Hippocampal formation (tissue), 2 donors: Measurements from ENCODE around the gene SMAD6.

ENCODE experiments used
- DNase-seq, 2 donors: peaks; one replicate each; lab custom pipeline; 2025; lab: John Stamatoyannopoulos, UW

The SMAD6 gene

DNA sequence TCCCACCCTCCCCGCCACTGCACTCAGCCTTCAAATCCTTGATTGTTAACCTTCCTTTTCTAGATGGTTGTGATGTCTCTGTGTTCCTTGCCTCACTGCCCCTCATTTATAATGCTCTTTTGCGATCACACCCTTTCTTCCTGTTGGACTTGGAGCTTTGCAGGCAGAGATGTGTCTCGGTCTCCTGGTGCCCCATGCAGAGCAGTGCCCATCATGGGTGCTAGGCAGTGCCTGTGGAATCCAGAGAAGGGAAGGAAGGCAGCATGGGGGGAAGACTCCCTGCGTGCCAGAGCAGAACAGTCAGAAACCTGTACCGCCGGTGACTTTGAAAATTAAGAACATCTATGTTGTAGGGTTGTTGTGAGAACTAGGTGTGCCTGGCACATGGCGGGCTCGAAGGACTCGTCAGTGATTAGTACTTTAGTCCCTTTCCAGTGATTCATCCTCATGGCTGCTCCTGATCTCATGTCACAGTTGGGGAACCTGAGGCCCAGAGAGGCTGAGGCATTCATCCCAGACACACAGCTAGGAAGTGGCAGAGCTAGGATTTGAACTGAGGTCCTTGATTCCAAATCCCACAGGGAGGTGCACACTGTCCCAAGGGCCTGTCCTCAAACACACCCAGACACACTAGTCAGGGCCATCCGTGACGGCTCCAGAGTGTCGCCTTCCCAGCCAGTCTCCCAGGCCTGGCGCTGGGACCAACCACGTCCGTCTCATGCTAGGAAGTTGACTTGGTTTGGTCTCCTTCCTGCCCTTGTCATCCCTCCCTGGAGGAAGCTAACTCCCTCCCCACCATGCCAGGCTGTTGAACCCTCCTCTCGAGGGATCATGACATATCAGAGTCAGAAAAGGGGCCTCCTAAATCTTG lies 58.3 kb downstream of the SMAD6 start:
- no peak for DNase-seq

DNA sequence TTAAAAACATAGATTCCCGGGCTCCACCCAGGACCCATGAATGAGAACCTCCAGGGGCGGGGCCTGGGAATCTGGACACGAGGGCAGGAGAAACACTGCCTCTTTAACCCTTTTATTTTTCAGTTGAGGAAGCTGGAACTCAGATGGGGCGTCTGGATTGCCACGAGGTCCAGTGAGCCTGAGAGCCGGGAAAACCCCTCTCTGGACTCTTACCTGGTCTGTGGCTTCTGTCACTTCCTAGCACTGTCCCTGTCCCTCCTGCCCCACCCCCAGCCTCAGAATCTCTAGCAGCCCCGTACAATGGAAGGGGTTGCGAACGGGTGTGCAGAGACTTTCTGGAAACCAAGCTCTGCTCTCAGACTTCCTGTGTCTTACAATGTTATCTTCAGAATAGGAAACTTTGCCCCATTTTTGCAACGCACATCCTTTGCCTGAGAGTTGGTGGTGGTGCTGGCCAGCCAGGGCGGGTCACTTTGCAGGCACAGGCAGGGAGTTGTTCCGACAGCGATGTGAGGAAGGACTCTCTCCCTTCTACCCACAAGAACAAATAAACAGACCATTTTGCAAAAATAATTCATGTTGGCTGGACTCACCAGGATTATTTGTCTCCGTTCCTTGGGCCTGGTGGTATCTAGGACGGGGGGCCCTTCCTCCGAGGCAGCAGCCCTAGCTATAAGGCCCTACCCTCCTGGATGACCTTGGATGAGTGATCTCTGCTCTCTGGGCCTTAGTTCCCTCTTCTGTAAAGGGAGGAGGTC lies 59.1 kb downstream of the SMAD6 start:
- no peak for DNase-seq

DNA sequence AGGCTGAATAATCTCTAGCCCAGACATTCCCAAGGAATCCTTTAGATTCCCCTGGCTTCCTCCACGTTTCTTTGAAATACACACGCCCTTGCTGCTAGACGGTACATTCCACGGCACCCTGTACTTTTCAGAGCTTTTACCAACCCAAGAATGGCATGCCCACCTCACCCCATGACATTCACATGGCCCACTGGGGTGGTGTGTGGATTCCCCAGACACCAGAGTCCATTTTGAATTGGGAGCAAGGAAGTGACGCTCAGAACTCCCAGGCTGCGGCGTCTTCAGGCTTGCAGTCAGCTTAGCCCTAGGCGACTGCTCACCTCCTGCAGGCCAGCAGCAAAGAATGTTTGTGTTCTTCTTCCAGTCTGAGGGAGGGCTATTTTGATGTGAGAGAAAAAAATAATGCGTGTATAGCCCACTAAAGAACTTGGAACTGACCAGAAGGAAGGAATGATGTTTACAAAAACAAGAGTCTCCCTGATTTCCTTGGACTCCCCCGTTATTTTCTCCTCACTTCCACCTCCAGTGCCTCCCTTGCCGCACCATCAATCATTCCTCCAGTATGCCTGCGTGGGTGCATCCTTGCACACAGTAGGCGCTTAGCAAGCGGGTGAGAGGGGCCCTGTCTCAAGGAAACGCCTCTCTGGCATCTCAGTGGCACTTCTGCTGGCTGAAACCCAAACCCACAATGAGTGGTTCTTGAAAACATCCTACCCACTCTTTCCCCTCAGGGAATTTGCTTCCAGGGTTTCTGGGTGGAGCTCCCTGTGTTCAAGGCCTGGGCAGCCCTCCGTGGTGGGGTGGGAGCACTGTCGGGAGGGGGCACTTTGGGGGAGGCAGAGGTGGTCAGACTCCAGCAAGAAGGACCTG lies 59.9 kb downstream of the SMAD6 start:
- DNase-seq, result no peak

DNA sequence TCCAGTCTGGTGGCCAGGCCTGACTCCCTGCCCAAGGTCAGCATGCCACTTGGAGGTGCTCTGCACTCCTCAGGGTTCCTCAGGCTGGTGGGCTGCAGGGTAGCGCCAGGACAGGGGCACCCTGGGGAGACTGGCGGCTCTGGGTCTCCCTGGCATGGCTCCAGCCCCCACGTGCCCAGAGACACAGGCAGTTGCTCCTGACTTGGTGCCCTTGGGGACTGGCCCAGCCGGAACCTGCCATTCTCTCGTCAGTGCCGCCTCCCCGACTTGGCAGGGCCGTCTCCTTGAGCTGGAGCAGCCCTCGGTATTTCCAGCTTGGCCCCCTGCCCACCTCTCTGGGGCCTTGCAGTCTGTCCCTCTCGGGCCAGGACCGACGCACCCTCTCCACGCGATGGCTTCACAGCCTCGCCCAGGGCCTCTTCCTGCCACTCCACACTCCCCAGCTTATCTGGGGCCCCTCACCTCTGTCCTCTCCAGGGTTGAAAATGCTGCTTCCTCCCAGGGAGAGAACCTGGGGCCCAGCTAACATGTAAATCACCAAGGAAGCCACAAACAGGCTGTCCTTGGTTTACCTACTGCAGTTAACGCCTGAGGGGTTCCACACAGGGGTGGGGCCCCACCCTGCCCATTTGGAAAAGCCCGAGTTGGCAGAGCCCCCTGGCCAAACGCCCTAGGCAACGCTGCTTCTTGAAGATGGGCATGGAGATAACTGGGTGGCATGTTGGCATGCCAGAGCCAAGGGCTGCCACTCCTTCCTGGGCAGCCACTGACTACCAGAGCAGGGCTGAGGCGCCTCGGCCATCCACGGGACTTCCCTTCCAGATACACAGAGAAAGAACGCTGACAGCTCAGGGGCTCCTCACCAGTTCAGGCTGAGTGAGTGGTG lies 61.4 kb downstream of the SMAD6 start:
- DNase-seq, result peak in 1 of 2 donors; percentile 28

DNA sequence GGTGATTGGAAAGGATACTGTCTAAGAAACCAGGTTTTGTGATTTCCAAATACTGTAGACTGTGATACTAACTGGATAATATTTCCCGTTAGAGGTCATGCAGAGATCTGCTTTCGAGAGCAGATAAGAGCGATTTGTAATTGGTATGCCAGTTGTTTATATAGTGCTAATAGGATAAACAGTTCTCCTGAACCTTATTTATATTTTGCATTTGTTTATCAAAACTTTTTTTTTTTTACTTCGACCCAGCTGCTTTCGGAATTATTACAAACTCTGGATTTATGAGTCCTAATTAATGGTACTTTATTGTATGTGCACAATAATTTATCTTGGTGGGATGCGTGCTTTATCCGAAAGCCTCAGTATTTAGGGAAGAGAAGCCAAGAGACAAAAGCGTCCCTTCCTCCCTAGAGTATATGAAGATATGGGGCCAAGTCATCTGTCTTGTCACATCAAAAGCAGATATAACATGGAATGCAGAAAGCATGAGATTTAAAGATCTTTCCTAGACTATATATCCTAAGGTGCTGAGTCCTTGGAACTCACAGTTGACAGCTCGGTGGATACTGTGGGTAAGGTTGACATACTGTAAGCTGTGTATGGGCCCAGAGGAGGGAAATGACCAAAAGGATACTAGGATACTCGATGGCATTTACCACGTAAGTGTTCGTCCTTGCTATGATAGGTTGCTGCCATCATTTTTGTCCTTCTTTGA lies 62.2 kb downstream of the SMAD6 start:
- no peak for DNase-seq

DNA sequence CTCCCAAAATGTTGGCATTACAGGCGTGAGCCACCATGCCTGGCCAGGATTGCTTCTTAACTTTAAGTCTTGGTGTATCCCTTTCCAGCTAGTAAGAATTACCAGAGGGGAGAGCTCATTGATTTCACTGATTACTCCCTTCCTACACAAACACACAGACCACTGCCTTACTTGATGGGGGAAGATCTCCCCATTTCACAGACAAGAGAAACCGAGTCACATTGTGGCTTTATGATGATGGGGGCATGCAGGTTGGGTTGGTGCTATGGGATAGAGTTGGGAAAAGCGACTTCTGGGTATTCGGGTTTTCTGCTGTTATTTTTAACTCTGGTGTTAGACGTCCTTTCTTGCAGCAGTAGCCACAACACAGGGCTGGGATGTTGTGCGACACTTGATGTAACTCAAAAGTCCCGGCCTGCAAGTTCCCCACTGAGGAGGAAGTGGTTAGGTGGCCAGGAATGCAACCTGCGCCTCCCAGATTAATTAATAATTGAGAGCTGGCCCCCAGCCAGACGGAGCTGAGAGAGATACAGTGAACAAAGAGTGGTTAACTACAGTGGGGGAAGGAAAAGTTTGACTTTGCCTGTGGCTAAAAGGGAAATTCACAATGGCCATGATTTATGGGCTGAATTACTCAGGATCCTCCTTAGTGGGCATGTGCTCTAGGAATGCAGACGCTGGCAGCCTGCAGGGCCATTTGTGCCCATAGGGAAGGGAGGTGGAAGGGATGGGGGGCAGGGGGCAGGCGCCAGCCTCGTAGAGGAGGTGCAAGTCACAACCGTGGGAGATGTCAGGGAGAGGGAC lies 63.6 kb downstream of the SMAD6 start:
- no peak for DNase-seq

DNA sequence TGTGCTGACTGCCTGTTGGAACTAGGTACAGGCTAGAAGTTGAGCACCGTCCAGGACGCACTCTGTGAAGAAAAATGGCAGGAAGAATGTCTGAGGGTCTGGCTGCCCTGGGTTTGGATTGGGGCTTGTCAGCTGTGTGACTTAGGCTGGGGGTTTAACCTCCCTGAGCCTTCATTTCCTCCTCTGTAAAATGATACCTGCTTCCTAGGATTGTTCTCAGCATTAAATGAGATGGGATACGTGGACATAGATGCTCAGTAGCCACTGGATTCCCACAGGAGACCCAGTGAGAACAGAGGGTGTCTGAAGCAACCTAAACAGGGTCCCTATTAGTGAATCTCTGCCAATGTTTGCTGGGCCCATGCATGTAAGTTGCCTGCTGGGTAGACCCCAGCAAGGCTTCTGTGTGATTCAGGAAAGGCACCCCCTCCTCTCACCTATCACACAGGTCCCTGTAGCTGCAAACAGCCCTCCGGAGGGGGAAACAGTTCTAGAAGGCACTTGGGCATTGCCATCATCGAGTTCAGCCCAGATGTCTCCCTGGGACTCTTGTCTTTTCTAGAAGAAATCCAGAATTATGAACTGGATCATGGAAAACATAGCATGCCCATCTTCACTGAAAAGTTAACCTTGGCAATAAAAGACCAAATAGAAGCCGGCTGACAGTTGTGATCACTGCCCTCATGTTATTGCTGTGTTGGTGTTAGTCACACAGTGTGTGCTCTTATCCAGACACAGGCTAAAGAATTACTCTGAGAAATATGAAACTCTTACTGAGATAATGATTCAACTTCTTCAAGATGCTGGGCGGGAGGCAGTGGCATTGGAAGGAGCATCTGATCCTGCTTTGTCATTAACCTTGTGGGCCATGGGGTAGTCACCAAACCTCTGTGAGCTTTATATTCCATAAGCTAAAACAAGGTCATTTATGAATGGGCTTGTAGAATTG lies 64.5 kb downstream of the SMAD6 start:
- no peak for DNase-seq

DNA sequence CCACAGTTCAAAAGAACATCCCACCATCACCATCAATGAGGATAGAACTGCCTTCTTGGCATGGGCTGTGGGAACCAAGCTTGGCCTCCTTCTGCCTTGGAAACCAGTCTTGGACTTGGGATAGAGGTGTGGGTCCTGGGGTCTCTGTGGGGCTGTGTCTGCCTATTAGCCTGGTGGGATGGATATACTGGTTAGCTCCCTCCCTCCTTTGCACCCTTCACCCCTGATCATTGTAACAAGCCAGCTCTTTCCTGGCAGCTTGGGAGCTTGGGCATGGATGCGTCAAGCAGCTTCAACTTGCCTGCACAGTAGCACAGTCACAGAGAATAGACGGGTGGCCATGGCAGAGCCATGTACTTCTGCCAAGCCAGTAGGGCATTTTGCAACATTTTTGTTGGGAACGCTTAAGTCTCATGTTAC lies 65.2 kb downstream of the SMAD6 start:
- no peak for DNase-seq

DNA sequence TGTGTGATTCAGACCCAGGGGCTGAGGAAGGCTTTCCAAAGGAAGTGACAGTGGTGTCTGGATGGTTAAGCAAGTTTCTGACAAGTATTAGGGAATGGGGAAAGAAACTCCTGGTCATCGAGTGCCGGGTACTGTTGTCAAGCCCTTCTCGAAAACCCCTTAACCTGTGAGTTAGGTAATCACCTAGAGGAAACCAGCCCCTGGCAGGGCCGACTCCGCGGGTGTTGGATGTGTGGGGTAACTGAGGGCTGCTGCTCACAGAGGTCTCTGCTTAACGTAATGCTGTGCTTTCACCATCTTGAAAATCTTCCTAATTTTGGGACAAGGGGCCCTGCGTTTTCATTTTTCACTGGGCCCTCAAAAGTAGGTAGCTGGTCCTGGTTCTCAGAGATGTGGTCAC lies 67.0 kb downstream of the SMAD6 start:
- no peak for DNase-seq

DNA sequence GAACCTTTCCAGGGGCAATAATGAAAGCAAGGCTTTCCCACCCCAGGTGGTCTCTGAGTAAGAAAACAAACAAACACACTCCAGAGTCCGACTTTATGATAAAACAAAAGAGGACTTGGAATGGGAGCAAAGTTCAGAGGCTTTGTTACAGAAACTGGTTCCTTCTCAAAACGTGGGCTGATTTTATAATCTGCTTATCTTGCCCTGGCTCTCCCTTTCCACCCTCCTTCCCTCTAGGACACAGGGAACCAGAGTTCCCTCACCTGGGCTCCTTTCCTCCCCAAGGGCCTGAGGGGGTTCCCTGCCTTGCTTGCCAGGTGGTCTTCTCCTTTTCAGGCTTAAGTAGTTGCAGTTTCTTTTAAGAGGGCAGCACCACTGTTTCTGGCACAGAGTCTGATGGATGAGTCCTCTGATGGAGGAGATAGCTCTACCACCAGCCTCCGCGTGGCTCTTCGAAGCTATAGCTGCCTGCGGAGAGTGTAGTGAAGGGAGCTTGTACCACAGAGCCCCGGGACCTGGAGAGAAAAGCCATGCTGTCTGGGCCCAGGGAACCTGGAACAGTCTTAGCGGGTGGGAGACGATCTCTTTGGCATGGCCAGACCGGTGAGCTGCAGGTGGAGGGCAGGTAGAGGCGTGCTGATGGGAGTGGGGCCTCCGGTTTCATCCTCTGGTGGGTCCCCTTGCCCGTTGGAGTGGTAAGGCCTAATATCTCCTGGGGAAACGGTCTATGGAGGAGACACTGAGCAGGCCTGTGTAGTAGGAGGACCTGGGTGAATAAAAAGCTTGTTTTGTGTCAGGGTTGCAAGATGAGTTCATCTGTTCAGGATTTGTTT lies 68.7 kb downstream of the SMAD6 start:
- no peak for DNase-seq

DNA sequence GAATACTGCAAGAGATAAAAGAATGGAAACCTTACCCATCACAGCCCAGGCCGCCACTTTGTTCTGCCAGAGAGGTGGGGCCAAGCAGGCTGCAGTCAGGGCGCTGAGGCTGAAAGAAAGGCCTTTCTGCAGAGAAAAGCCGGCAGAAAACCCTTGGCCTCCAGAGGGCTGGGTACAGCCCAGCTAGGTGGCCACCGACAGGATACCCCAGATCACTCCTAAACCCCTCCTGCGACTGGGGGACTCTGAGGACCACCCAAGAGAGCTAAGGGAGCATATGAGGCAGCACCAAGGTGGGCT lies 69.3 kb downstream of the SMAD6 start:
- DNase-seq, result no peak

DNA sequence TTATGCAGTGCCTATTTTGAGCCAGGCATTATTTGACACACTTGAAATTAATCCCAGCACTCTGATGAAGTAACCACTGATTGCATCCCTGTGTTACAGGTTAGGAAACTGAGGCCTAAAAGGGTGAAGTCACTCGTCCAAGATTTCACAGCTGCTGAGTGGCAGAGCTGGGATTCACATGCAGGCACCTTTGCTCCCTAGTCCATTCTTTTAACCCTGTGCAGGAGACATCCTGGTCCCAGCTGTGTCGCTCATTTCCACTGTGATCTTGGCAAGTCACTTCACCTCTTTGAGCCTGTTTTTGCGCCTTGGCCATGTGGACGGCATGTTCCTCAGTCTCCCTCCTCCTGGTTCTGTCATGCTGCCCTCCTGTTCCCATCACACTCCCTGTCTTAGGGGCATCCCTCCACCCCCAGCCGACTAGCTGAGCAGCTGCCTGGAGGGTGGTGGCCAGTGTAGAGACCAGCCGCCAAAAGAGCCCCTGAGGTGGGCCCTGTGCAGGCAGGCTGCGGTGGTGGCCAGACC lies 70.6 kb downstream of the SMAD6 start:
- DNase-seq, result no peak

DNA sequence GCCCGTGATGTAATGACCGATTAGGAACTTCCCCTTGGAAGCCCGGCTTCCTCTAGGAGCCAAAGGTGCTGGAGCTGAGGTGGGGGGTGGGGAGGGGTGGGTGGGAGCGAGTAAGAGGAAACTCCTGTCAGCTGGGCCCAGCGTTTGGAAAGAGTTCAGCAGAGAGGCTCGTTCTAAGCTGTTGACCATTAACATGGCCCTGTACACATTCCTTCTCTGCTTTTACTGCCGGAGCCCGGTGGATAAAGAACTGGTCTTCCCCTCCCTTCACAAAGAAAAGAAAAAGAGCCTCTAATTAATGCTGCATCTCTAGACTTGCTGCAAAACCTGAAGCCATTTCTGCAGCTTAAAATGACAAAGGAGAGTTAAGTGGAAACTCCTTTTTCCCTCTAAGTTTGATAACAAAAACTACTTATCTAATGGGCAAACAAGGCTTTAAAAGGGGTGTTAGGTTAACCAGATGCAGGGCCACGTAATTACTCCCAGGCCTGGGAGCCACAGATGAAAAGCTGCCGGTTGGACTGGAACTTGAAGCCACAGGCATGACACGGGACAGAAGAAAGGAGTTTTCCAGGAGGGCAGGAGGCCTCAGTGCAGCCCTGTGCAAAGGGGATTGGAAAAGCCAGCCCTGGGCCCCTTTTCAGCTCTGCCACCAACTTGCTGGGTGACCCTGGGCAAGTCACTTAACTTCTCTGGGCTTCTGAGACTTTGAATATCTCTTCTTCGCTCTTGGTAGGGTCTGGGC lies 71.3 kb downstream of the SMAD6 start:
- DNase-seq, result no peak

DNA sequence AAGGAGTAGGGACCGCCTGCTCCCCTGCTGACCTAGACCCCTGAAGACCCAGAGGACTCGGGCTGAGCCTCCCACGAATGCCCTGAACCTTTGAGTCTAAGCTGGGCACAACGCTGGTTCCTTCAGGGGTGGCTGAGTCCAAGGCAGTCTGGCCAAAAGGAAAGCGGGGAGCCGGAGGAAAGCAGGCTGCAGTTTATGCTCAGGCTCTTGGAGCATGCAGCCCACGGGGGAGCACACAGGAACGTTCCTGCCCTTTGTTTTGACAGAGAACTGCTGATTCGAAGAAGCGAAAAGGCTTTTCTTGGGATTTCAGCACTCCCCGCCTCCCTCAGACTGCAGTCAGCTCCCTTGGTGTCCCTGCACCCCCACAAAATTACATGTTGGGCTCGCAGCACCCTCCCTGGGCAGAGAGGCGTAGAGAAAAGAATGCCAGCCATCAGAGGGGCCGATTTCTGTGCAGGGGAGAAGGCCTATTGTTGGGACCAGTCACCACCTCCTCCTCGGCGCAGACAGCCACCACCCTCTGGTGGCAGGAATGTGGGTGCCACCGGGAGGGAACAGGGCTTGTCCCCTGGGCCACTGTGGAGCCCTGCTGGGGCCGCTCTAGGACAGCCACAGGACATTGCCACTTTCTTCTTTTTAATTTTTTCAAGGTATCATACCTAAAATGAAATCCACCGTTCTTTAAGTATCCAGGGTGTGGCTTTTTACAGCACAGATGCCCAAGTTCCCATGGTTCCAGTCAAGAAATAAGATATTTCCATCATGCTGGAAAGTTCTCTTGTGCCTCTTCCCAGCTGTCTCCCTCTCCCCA lies 72.2 kb downstream of the SMAD6 start:
- peak; percentile 29 to 42 for DNase-seq

DNA sequence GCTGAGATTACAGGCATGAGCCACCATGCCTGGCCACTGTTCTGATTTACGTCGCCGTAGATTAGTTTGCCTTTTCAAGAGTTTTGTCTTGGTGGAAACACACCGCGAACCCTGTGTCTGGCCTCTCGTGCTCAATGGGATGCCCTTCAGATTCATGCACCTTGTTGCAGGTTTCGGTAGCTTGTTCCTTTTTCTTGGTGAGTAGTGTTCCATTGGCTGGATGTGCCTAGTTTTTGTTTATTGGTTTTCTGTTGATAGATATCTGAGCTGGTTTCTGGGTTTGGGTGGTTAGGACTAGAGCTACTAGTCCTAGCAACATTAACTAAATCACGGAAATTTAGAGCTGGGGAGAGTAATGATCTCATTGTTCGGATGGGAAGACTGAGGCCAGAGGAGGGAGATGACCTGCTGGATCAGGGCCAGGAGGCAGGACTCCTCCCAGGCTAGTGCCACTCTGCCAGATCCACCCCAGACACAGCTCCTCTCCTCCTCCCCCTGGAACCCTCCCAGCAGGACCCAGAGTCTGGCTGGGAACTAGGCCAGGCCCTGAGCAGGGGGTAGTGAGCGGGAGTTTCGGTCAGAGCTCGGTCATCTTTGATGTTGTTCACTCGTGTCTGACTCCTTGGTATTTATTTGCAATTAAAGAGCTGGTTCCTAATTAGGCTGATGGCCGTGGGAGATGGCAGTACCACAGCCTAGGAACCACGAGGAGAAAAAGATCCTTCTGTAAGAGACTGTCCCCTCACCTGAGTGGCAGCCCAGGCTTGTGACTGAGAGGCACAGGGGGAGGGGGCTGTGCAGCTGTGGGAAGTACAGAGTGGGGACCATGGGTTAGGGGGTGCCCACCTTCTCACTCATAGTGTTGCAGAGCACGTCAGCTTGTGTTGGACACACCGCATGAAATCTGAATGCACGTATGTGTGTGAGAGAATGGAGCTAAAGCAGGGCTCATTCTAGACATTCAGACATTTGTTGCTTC lies 73.4 kb downstream of the SMAD6 start:
- DNase-seq, result no peak
